Measurements from ENCODE around the gene MYL2. TPM values are rescaled to one million over a fixed set of nuclear protein-coding genes. Genes with fewer than 3 reads are reported as not detected.

MYL2 gene
- total RNA-seq, 1 donor from 2014 or later, result not detected

DNA sequence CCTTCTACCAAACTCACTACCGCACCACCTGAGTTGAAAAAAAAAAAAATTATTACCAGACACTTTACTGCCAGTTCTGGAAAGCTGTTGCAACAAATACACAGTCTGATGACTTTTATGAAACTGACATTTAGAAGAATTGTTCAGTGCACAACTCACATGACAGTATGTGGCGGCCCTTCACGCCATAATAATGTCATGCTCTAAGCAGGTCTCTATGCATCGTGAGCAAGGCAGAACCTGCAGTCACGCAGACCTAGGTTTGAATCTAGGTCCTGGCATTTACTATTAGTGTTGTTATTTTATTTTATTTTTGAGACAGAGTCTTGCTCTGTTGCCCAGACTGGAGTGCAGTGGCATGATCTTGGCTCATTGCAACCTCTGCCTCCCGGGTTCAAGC lies 8.1 kb downstream of the MYL2 start:
- H3K9me3 ChIP-seq, result no peaks in the 10 kb centered on the region
- no peaks in the 10 kb centered on the region for H3K4me1 ChIP-seq
- no peak overlapping the region for H3K4me3 ChIP-seq
- intact Hi-C loops (cut with DNase I), result no loop called here
- no peak for DNase-seq (ENCODE audit: low spot score in 2 of 2)
- H3K36me3 ChIP-seq, result no peaks in the 10 kb centered on the region
- no peak overlapping the region for H3K27ac ChIP-seq
- H3K27me3 ChIP-seq, result no peaks in the 10 kb centered on the region
- TF ChIP-seq, protein P1, sequence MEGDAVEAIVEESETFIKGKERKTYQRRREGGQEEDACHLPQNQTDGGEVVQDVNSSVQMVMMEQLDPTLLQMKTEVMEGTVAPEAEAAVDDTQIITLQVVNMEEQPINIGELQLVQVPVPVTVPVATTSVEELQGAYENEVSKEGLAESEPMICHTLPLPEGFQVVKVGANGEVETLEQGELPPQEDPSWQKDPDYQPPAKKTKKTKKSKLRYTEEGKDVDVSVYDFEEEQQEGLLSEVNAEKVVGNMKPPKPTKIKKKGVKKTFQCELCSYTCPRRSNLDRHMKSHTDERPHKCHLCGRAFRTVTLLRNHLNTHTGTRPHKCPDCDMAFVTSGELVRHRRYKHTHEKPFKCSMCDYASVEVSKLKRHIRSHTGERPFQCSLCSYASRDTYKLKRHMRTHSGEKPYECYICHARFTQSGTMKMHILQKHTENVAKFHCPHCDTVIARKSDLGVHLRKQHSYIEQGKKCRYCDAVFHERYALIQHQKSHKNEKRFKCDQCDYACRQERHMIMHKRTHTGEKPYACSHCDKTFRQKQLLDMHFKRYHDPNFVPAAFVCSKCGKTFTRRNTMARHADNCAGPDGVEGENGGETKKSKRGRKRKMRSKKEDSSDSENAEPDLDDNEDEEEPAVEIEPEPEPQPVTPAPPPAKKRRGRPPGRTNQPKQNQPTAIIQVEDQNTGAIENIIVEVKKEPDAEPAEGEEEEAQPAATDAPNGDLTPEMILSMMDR (IDR thresholded peaks at IDR 0.05), result no peak

GRCh38 chr12:110908377-110909152 lies 11.8 kb downstream of the MYL2 start:
- no peaks in the 10 kb centered on the region for H3K9me3 ChIP-seq
- TF ChIP-seq, protein P1 (IDR thresholded peaks at IDR 0.05), result no peak
- DNase-seq (ENCODE audit: low spot score in 2 of 2), result no peak
- H3K36me3 ChIP-seq, result no peaks in the 10 kb centered on the region
- H3K4me1 ChIP-seq, result no peaks in the 10 kb centered on the region
- H3K27ac ChIP-seq, result no peak overlapping the region
- no peak overlapping the region for H3K4me3 ChIP-seq
- intact Hi-C loops (cut with DNase I), result no loop called here
- H3K27me3 ChIP-seq, result no peaks in the 10 kb centered on the region

- TF ChIP-seq, protein P1 (IDR thresholded peaks at IDR 0.05), result no peak
- intact Hi-C loops (cut with DNase I), result no loop called here
- H3K4me1 ChIP-seq, result no peaks in the 10 kb centered on the region
- no peaks in the 10 kb centered on the region for H3K9me3 ChIP-seq
- H3K27me3 ChIP-seq, result no peaks in the 10 kb centered on the region
- no peaks in the 10 kb centered on the region for H3K36me3 ChIP-seq
- no peak overlapping the region for H3K4me3 ChIP-seq
- no peak for DNase-seq (ENCODE audit: low spot score in 2 of 2)
- H3K27ac ChIP-seq, result no peak overlapping the region
Observed at GRCh38 chr12:110907583-110907982, 12.8 kb downstream of the MYL2 start.

GRCh38 chr12:110906985-110907384 lies 13.4 kb downstream of the MYL2 start:
- Histone ChIP-seq H3K36me3 (no peaks in the 10 kb centered on the region), H3K27ac (no peak overlapping the region), H3K4me3 (no peak overlapping the region), H3K27me3 (no peaks in the 10 kb centered on the region), H3K9me3 (no peaks in the 10 kb centered on the region), H3K4me1 (no peaks in the 10 kb centered on the region)
- TF ChIP-seq, protein P1 (IDR thresholded peaks at IDR 0.05), result no peak
- no peak for DNase-seq (ENCODE audit: low spot score in 2 of 2)
- intact Hi-C loops (cut with DNase I), result no loop called here

DNA sequence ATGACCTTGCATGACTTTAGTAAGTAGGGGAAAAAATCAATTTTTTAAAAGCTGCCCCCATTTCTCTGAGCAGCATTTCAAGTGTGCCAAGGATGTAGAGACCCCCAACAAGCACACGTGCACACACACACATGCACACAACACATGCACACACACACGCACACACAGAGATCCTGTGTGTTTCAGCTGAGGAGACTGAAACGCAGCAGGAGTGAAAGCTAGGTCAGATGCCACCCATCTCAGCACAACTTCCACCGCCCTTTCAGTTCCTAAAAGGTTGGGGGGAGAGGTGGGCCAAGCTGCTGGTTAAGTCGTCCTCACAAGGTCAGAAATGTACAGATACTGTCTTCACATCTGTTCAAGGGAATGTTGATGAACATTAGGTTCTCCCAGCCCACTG lies 13.9 kb downstream of the MYL2 start:
- H3K36me3 ChIP-seq, result no peaks in the 10 kb centered on the region
- H3K27me3 ChIP-seq, result no peaks in the 10 kb centered on the region
- no peaks in the 10 kb centered on the region for H3K4me1 ChIP-seq
- no peak overlapping the region for H3K4me3 ChIP-seq
- no peak overlapping the region for H3K27ac ChIP-seq
- no peaks in the 10 kb centered on the region for H3K9me3 ChIP-seq
- intact Hi-C loops (cut with DNase I), result no loop called here
- TF ChIP-seq, protein P1 (IDR thresholded peaks at IDR 0.05), result no peak
- no peak for DNase-seq (ENCODE audit: low spot score in 2 of 2)

Data from ascending aorta (tissue), 2 donors.